Stimulated activated CD8-positive, alpha-beta memory T cell treated with anti-CD3 and anti-CD28 coated beads, Interleukin-12 subunit alpha, Interleukin-12 subunit beta, amount 100 ng/mL, for 24 hours (primary cell): Measurements from ENCODE around the gene SLC39A5.
A peak's percentile ranks its signal among the peaks of the same experiment; 100 is the strongest.
"Not testable (repeated sequence)": the region's sequence is repeated elsewhere in the genome, so short reads cannot be mapped to it uniquely, and the experiment has no call there.

ENCODE experiments used
- DNase-seq: peaks from one replicate; pipeline ENCODE4 v3.0.0-alpha.2; 2020; ENCODE audit errors: extremely low read depth

SLC39A5 gene

GRCh38 chr12:56247923-56248322 is 18.1 kb downstream of the SLC39A5 start:
- DNase-seq = no peak

- no peak for DNase-seq
Observed at GRCh38 chr12:56248711-56249110, 18.9 kb downstream of the SLC39A5 start.

- no peak for DNase-seq
Observed at GRCh38 chr12:56252649-56253048, 22.8 kb downstream of the SLC39A5 start.

GRCh38 chr12:56253091-56253490 is 23.2 kb downstream of the SLC39A5 start:
- DNase-seq = no peak

GRCh38 chr12:56255671-56256070 is 25.8 kb downstream of the SLC39A5 start:
- no peak for DNase-seq

GRCh38 chr12:56256326-56256960 is 26.6 kb downstream of the SLC39A5 start:
- DNase-seq = no peak

GRCh38 chr12:56257071-56257470 is 27.2 kb downstream of the SLC39A5 start:
- DNase-seq = no peak

GRCh38 chr12:56257491-56258067 is 27.7 kb downstream of the SLC39A5 start:
- DNase-seq = no peak

- peak; percentile 49 for DNase-seq
Observed at GRCh38 chr12:56258068-56258819, 28.4 kb downstream of the SLC39A5 start, which contains the start of gene ANKRD52. Gene ANKRD52, minus strand, starts transcription at chr12:56258384. Its CDS starts 115 bp downstream, at chr12:56258269.

- no peak for DNase-seq
Observed at GRCh38 chr12:56258820-56259183, 29.0 kb downstream of the SLC39A5 start.

- DNase-seq = no peak
Observed at GRCh38 chr12:56260380-56260779, 30.5 kb downstream of the SLC39A5 start.

GRCh38 chr12:56260921-56261320 is 31.1 kb downstream of the SLC39A5 start:
- no peak for DNase-seq

- DNase-seq = no peak
Observed at GRCh38 chr12:56261503-56262232, 31.8 kb downstream of the SLC39A5 start.

GRCh38 chr12:56262955-56263354 is 33.1 kb downstream of the SLC39A5 start:
- DNase-seq = not testable (repeated sequence)

- DNase-seq = not testable (repeated sequence)
Observed at GRCh38 chr12:56266068-56266692, 36.3 kb downstream of the SLC39A5 start.

- DNase-seq = peak; percentile 69
Observed at GRCh38 chr12:56266693-56267442, 37.0 kb downstream of the SLC39A5 start, which contains the start of gene COQ10A. Gene COQ10A, plus strand, starts transcription at chr12:56266942. Its CDS starts 177 bp downstream, at chr12:56267119.

- no peak for DNase-seq
Observed at GRCh38 chr12:56267443-56268071, 37.7 kb downstream of the SLC39A5 start.

- DNase-seq = no peak
Observed at GRCh38 chr12:56271031-56271430, 41.2 kb downstream of the SLC39A5 start.

- DNase-seq = not testable (repeated sequence)
Observed at GRCh38 chr12:56272468-56272867, 42.6 kb downstream of the SLC39A5 start.

- DNase-seq = no peak
Observed at GRCh38 chr12:56274299-56274698, 44.4 kb downstream of the SLC39A5 start.
